HL-60 (cell line): ENCODE data around the gene SFMBT2.

ENCODE experiments used
- GABPA ChIP-seq: IDR thresholded peaks from 2 replicates; pipeline ENCODE4 v1.6.1; 2012; ENCODE audit warnings: low read depth
- POLR2AphosphoS5 ChIP-seq: IDR thresholded peaks from 2 replicates; pipeline ENCODE4 v1.6.1; 2012; ENCODE audit warnings: low read depth
- TF ChIP-seq, protein P1 (sequence below): IDR thresholded peaks from one replicate; pipeline ENCODE4 v1.5.1; 2011; ENCODE audit warnings: low read length, control low read depth, inconsistent platforms; ENCODE audit not compliant: insufficient read depth

DNA sequence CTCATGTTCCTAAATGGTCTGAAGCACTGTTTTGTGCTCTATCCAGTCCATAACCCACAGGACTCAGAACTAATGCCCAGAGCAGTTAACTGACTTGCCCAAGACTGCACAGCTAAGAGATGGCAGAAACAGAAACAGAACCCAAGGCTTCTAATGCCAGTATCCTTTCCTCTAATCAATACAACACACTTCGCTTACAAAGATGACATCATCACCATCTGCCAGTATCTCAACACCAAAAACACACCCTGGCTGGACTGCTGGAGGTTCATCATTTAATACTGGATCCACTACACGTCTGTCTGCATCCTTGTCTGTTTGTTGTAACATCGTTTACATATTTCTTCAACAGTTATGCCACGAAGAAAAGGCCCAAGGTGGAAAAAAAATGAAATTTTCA lies 165.3 kb downstream of the SFMBT2 start:
- TF ChIP-seq POLR2AphosphoS5 (no peak), GABPA (no peak)
- TF ChIP-seq, protein P1, sequence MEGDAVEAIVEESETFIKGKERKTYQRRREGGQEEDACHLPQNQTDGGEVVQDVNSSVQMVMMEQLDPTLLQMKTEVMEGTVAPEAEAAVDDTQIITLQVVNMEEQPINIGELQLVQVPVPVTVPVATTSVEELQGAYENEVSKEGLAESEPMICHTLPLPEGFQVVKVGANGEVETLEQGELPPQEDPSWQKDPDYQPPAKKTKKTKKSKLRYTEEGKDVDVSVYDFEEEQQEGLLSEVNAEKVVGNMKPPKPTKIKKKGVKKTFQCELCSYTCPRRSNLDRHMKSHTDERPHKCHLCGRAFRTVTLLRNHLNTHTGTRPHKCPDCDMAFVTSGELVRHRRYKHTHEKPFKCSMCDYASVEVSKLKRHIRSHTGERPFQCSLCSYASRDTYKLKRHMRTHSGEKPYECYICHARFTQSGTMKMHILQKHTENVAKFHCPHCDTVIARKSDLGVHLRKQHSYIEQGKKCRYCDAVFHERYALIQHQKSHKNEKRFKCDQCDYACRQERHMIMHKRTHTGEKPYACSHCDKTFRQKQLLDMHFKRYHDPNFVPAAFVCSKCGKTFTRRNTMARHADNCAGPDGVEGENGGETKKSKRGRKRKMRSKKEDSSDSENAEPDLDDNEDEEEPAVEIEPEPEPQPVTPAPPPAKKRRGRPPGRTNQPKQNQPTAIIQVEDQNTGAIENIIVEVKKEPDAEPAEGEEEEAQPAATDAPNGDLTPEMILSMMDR, result no peak
